GM21515 (cell line): ENCODE results near the gene PRAC2.
"Not testable (repeated sequence)": the region's sequence is repeated elsewhere in the genome, so short reads cannot be mapped to it uniquely, and the experiment has no call there.

Experiments used
- ATAC-seq: cut with Tn5 transposase; IDR thresholded peaks from one replicate; pipeline ENCODE4 v1.9.1; 2021; ENCODE audit not compliant: unreplicated experiment

Gene PRAC2

GRCh38 chr17:48722915-48723422 is at the start of gene PRAC2:
Gene PRAC2 (plus strand): TSS chr17:48723185. CDS start chr17:48724411, 1,226 bp downstream.
- ATAC-seq: no peak

- no peak for ATAC-seq
These were observed 45.9 kb upstream of the PRAC2 start for GRCh38 chr17:48676963-48677558.

- no peak for ATAC-seq
These were observed 44.6 kb upstream of the PRAC2 start for GRCh38 chr17:48678141-48678971.

- no peak for ATAC-seq
These were observed 43.4 kb upstream of the PRAC2 start for GRCh38 chr17:48679385-48680096.

GRCh38 chr17:48681609-48682008 is 41.4 kb upstream of the PRAC2 start:
- ATAC-seq: no peak

DNA sequence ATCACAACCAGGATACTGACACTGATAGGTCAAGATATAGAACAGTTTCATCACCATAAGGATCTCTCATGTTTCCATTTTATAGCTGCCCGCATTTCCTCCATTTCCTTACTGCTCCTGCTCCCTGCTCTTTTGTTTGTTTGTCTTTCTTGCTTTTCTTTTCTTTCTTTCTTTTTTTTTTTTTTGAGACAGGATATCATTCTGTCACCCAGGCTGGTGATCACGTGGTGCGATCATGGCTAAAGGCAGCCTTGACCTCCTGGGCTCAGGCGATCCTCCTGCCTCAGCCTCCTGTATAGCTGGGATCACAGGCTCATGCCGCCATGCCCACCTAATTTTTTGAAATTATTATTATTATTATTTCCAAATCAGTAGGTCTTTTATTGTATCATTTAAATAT is 32.3 kb upstream of the PRAC2 start:
- no peak for ATAC-seq

DNA sequence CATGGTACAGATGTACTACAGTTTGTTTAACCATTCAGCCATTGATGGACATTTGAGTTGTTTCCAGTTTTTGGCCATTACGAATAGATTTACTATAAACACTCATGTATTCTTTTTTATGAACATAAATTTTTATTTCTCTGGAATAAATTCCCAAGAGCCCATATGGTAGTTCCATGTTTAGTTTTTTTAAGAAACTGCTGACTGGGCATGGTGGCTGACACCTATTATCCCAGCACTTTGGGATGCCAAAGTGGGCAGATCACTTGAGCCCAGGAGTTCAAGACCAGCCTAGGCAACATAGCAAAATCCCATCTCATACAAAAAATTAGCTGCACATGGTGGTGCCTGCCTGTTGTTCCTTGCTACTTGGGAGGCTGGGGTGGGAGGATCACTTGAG is 30.9 kb upstream of the PRAC2 start:
- ATAC-seq: no peak

- ATAC-seq: no peak
These were observed 29.8 kb upstream of the PRAC2 start for GRCh38 chr17:48693178-48693577.

GRCh38 chr17:48701864-48702532 is 21.0 kb upstream of the PRAC2 start:
- no peak for ATAC-seq

DNA sequence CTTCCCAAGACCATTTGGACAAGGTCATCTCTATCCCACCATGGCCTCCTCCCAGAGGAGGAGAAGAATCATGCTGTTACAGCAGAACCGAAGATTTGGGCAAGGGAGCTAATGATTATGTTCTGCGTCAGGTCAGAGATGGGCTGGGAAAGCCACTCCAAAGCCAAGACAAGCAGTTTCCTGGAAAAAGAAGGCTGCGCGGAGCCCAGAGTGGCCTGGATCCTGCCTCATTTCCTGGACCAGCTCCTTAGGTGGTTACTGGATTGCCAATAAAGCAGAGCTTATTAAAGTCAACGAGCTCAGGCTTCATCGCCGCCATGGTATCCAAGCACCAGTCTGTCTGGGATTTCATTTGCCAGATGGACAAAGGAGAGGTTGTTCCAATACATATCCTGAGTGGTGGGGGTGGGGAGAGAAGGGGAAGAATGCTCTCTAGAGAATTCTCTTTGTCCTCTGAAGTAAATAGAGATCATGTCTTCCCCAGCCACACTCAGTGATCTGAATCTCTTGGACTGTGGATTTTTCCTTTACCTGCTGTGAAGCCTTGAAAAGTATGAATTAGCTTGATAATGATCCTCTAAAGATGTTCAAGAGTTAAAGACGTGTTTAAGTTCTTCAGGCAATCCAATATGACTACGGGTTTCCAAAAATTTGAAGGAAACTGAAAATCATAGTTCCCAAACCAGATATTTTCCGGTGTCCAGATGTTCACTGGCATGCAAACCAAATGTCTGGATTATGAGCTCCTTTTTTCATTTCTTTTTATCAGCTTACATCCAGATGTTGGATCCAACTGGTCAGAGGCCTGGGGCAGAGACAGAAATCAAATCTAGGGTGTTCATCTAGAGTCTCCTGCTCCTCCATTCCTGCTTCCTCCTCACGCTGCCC is 18.4 kb upstream of the PRAC2 start:
- no peak for ATAC-seq

GRCh38 chr17:48711128-48711527 is 11.9 kb upstream of the PRAC2 start:
- ATAC-seq: no peak

DNA sequence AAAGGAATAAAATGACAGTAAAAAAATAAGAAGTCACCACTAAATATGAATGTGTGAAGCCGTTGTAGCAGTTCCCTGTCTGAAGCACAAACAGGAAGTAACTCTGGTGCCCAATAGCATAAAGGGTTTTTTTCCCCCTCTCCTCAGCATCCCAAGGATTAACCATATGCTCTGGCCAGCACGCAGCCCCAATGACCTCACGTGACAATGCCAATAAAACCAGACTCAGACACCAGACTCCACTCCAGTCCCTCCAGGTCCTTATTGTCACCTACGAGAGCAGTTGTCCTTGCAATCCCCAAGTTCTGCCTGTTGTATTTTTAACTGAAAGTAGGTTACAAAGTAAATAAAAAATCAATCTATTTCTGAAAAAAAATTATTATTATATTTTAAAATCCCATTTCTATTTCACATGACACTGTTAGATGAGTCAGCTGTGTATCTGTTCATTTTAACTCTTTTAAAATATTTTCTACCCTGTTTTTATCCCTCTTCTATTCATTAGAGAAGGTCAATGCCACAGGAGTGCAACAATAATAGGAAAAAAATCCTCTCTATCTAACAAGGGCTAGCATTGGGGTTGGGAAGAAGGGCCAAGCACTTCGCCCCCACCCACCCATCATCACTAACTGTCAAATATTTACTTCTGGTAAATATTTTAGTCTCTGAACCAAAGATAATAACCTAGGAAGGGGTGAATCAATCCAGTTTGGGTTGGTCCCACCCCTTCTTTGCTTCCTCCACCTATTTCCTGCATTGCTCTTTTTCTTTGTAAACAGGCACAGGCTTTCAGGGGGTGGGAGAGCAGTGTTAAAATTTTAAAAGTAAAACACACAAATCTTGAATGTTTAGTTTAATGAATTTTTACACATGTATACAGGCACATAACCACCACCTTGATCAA is 7.2 kb upstream of the PRAC2 start:
- ATAC-seq: no peak

- not testable (repeated sequence) for ATAC-seq
These were observed 6.4 kb upstream of the PRAC2 start for GRCh38 chr17:48716549-48716948.

DNA sequence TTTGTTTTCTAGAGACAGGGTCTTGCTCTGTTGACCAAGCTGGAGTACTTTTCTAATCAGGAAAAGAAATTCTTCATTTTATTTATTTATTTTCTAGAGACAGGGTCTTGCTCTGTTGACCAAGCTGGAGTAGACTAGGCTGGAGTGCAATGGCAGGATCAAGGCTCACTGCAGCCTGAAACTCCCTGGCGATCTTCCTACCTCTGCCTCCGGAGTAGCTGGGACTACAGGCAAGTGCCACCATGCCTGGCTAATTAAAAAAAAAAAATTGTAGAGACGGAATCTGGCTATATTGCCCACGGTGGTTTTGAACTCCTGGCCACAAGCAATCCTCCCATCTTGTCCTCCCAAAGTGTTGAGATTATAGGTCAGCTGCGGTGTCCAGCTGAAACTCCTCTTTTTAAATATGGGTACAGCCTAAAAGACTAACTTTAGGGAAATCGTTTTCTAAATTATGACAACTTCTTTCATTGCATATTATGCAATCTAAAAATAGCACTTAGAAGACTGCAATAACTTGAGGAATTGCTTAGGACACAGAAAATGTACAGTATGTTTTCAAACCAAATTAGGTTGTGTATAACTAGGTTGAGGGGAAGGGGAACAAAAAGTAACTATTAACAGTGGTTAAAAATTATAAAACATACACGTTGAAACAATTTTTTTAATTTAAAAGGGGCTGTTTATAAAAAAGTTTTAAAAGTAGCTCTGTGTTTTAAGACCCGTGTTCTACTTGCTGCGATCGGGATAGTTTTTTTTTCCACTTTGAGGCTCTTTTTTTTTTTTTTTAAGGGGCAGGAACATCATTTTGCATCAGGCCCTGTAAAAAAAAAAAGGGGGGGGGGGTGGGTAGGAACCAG is 5.4 kb upstream of the PRAC2 start:
- no peak for ATAC-seq

- ATAC-seq: no peak
These were observed 4.7 kb upstream of the PRAC2 start for GRCh38 chr17:48718227-48718760.

GRCh38 chr17:48718761-48719641 is 4.0 kb upstream of the PRAC2 start:
- no peak for ATAC-seq
